H9 (cell line): ENCODE measurements around the gene HTR7. TPM values are rescaled to one million over a fixed set of nuclear protein-coding genes. Genes with fewer than 3 reads are reported as not detected.

Experiments used
- DNase-seq: peaks from one replicate; pipeline ENCODE4 v3.0.0-alpha.2; 2017
- H2AFZ ChIP-seq: one replicate; pipeline ENCODE4 v1.6.1; 2013; ENCODE audit warnings: mild to moderate bottlenecking, low read length, control low read depth, moderate library complexity
- H2AK5ac ChIP-seq: 2 replicates; pipeline ENCODE4 v1.6.1; 2013; ENCODE audit warnings: low read length, control low read depth, mixed read lengths; ENCODE audit not compliant: insufficient read length
- H2BK120ac ChIP-seq: one replicate; pipeline ENCODE4 v1.6.1; 2013; ENCODE audit warnings: low read depth, mild to moderate bottlenecking, low read length, control low read depth, inconsistent platforms; ENCODE audit not compliant: poor library complexity, severe bottlenecking
- H2BK12ac ChIP-seq: 2 replicates; pipeline ENCODE4 v1.6.1; 2013; ENCODE audit warnings: low read length, control low read depth, mixed read lengths, low read depth; ENCODE audit not compliant: insufficient read length
- H2BK15ac ChIP-seq: 2 replicates; pipeline ENCODE4 v1.6.1; 2013; ENCODE audit warnings: low read depth, low read length, control low read depth
- H2BK20ac ChIP-seq: one replicate; pipeline ENCODE4 v1.6.1; 2013; ENCODE audit warnings: low read depth, mild to moderate bottlenecking, low read length, control low read depth, inconsistent platforms; ENCODE audit not compliant: poor library complexity, severe bottlenecking
- H2BK5ac ChIP-seq: 2 replicates; pipeline ENCODE4 v1.6.1; 2013; ENCODE audit warnings: low read length, control low read depth, mixed read lengths; ENCODE audit not compliant: insufficient read length
- H3K14ac ChIP-seq: 2 replicates; pipeline ENCODE4 v1.6.1; 2013; ENCODE audit warnings: low read length, control low read depth; ENCODE audit not compliant: insufficient read depth
- H3K18ac ChIP-seq: 2 replicates; pipeline ENCODE4 v1.6.1; 2013; ENCODE audit warnings: low read depth, mild to moderate bottlenecking, mixed read lengths, low read length, control low read depth; ENCODE audit not compliant: insufficient read length
- H3K23ac ChIP-seq: 2 replicates; pipeline ENCODE4 v1.6.1; 2013; ENCODE audit warnings: low read length, control low read depth, mixed read lengths, low read depth; ENCODE audit not compliant: insufficient read length
- H3K23me2 ChIP-seq: 2 replicates; pipeline ENCODE4 v1.6.1; 2013; ENCODE audit warnings: low read depth, mild to moderate bottlenecking, mixed read lengths, low read length, control low read depth; ENCODE audit not compliant: insufficient read length, poor library complexity, severe bottlenecking
- H3K27ac ChIP-seq: 2 replicates; pipeline ENCODE4 v1.5.1; 2013; ENCODE audit warnings: low read length, control low read depth, mixed read lengths, low read depth; ENCODE audit not compliant: insufficient read length
- H3K27me3 ChIP-seq: 2 replicates; pipeline ENCODE4 v1.6.1; 2013; ENCODE audit warnings: low read length, control low read depth, inconsistent platforms; ENCODE audit not compliant: insufficient read depth
- H3K4ac ChIP-seq: 2 replicates; pipeline ENCODE4 v1.6.1; 2013; ENCODE audit warnings: low read depth, mild to moderate bottlenecking, control low read depth, inconsistent platforms, low read length, moderate library complexity
- H3K4me1 ChIP-seq: 2 replicates; pipeline ENCODE4 v1.6.1; 2013; ENCODE audit warnings: low read length, control low read depth, inconsistent platforms; ENCODE audit not compliant: insufficient read depth
- H3K4me2 ChIP-seq: 2 replicates; pipeline ENCODE4 v1.6.1; 2013; ENCODE audit warnings: low read length, control low read depth, mixed read lengths; ENCODE audit not compliant: insufficient read length, insufficient read depth
- H3K56ac ChIP-seq: 2 replicates; pipeline ENCODE4 v1.6.1; 2013; ENCODE audit warnings: low read depth, mild to moderate bottlenecking, mixed read lengths, low read length, control low read depth; ENCODE audit not compliant: insufficient read length
- H3K79me1 ChIP-seq: 2 replicates; pipeline ENCODE4 v1.6.1; 2013; ENCODE audit warnings: low read depth, mild to moderate bottlenecking, moderate library complexity, low read length, control low read depth, inconsistent platforms; ENCODE audit not compliant: insufficient read depth, poor library complexity, severe bottlenecking
- H3K79me2 ChIP-seq: 2 replicates; pipeline ENCODE4 v1.6.1; 2013; ENCODE audit warnings: low read length, control low read depth, inconsistent platforms; ENCODE audit not compliant: insufficient read depth
- H3K9ac ChIP-seq: 2 replicates; pipeline ENCODE4 v1.6.1; 2013; ENCODE audit warnings: low read length, control low read depth, mixed read lengths; ENCODE audit not compliant: insufficient read length; ENCODE audit errors: extremely low read depth
- H3K9me3 ChIP-seq: one replicate; pipeline ENCODE4 v1.6.1; 2013; ENCODE audit warnings: low read depth, low read length, inconsistent platforms; ENCODE audit not compliant: control insufficient read depth
- H3T11ph ChIP-seq: one replicate; pipeline ENCODE4 v1.6.1; 2013; ENCODE audit warnings: mild to moderate bottlenecking, low read length, control low read depth, inconsistent platforms
- H4K20me1 ChIP-seq: one replicate; pipeline ENCODE4 v1.6.1; 2013; ENCODE audit not compliant: control insufficient read depth, insufficient read length, insufficient read depth
- H4K5ac ChIP-seq: 2 replicates; pipeline ENCODE4 v1.6.1; 2013; ENCODE audit warnings: low read depth, mild to moderate bottlenecking, mixed read lengths, low read length, control low read depth; ENCODE audit not compliant: insufficient read length
- H4K8ac ChIP-seq: replicated peaks from 2 replicates; pipeline ENCODE4 v1.6.1; 2013; ENCODE audit warnings: low read length, control low read depth, mixed read lengths, low read depth; ENCODE audit not compliant: insufficient read length
- H4K91ac ChIP-seq: 2 replicates; pipeline ENCODE4 v1.6.1; 2013; ENCODE audit warnings: low read depth, mild to moderate bottlenecking, moderate library complexity, mixed read lengths, low read length, control low read depth; ENCODE audit not compliant: insufficient read length
- H3K27ac Mint-ChIP-seq, 3 experiments: 2 replicates in 2 of 3; 3 replicates in 1 of 3; pipeline ENCODE4 v1.8.0; 2020 to 2021; ENCODE audit warnings: mixed read lengths in 3 of 3, mild to moderate bottlenecking in 1 of 3, moderate library complexity in 1 of 3
- H3K27me3 Mint-ChIP-seq: 2 replicates; pipeline ENCODE4 v1.8.0; 2021; ENCODE audit warnings: low read depth, mild to moderate bottlenecking, moderate library complexity, mixed read lengths
- H3K36me3 Mint-ChIP-seq, 3 experiments: 2 replicates in 2 of 3; 3 replicates in 1 of 3; pipeline ENCODE4 v1.8.0; 2020 to 2021; ENCODE audit warnings: low read depth in 3 of 3, mixed read lengths in 3 of 3; ENCODE audit not compliant: insufficient read depth in 1 of 3
- H3K4me1 Mint-ChIP-seq, 2 experiments: 2 replicates each; pipeline ENCODE4 v1.8.0; 2020; ENCODE audit warnings: mixed read lengths in 2 of 2
- H3K4me3 Mint-ChIP-seq, 2 experiments: 2 replicates in 1 of 2; 3 replicates in 1 of 2; pipeline ENCODE4 v1.8.0; 2020 to 2021; ENCODE audit warnings: mild to moderate bottlenecking in 2 of 2, mixed read lengths in 2 of 2, moderate library complexity in 1 of 2
- H3K9me3 Mint-ChIP-seq, 2 experiments: 2 replicates in 1 of 2; 3 replicates in 1 of 2; pipeline ENCODE4 v1.8.0; 2020; ENCODE audit warnings: mild to moderate bottlenecking in 2 of 2, mixed read lengths in 2 of 2, moderate library complexity in 1 of 2
- CTCF ChIP-seq: fragments of 200-600 bp; sonication (generic); conservative IDR thresholded peaks from 3 replicates; pipeline ENCODE4 v1.8.0; 2021; ENCODE audit warnings: antibody characterized with exemption, mild to moderate bottlenecking
- WGBS: extraction: QIAGEN DNeasy Blood & Tissue Kit; methylation state at CpG from one replicate; pipeline ENCODE4 v1.1.7; 2013; ENCODE audit warnings: missing lambda C conversion rate, low lambda C conversion rate, mixed read lengths; ENCODE audit not compliant: insufficient read length; ENCODE audit errors: extremely low coverage; 5-methylcytosine and 5-hydroxymethylcytosine counted together
- total RNA-seq: library from RNA; stranded (reverse); gene quantifications from 2 replicates; pipeline ENCODE4 v1.2.1, GENCODE V29; 2021

The HTR7 gene
- total RNA-seq, 1 experiment from 2014 or later, result 21.3 TPM

GRCh38 chr10:90890347-90890746 lies 32.5 kb upstream of the HTR7 start:
- H2BK12ac ChIP-seq, result no peak overlapping the region
- no peaks in the 10 kb centered on the region for H3K23me2 ChIP-seq
- H2BK120ac ChIP-seq, result no peak overlapping the region
- no peak overlapping the region for H3K4me2 ChIP-seq
- Mint-ChIP-seq H3K4me3 (no peak overlapping the region), H3K9me3 (no peaks in the 10 kb centered on the region; a peak in 1 of 5 replicates), H3K36me3 (peaks cover 10 to 74% (median 69%) of the 10 kb centered on the region in 3 experiments; a peak in 6 of 7 replicates), H3K27me3 (no peaks in the 10 kb centered on the region), H3K4me1 (peaks cover 4 to 14% of the 10 kb centered on the region in 2 experiments), H3K27ac (no peak overlapping the region)
- H4K8ac ChIP-seq, result no peak overlapping the region
- H3K79me2 ChIP-seq, result no peaks in the 10 kb centered on the region
- WGBS, result no CpG with 5 or more reads among the region's 2 CpGs
- no peak overlapping the region for H3K4ac ChIP-seq
- H2BK20ac ChIP-seq, result no peak overlapping the region
- TF ChIP-seq CTCF, result no peak
- H3K4me1 ChIP-seq, result no peaks in the 10 kb centered on the region
- H4K91ac ChIP-seq, result no peak overlapping the region
- no peak overlapping the region for H3K27ac ChIP-seq
- no peaks in the 10 kb centered on the region for H3K79me1 ChIP-seq
- no peak overlapping the region for H3T11ph ChIP-seq
- no peak overlapping the region for H3K56ac ChIP-seq
- no peak overlapping the region for H2AK5ac ChIP-seq
- no peaks in the 10 kb centered on the region for H3K27me3 ChIP-seq
- H3K14ac ChIP-seq, result no peak overlapping the region
- H2BK15ac ChIP-seq, result no peak overlapping the region
- no peak overlapping the region for H2BK5ac ChIP-seq
- H2AFZ ChIP-seq, result no peak overlapping the region
- no peak overlapping the region for H3K9ac ChIP-seq
- no peaks in the 10 kb centered on the region for H4K20me1 ChIP-seq
- no peak overlapping the region for H3K18ac ChIP-seq
- no peak overlapping the region for H3K23ac ChIP-seq
- H4K5ac ChIP-seq, result no peak overlapping the region
- H3K9me3 ChIP-seq, result no peaks in the 10 kb centered on the region
- no peak for DNase-seq
